ENCODE measurements around the gene AIF1L. TPM values are rescaled to one million over a fixed set of nuclear protein-coding genes. Genes with fewer than 3 reads are reported as not detected.
A peak's percentile ranks its signal among the peaks of the same experiment; 100 is the strongest.

The AIF1L gene
- total RNA-seq (not detected), total RNA-seq (0 to 8.8 (median 0.24) reads per million in 172 experiments)
- polyA plus RNA-seq (2013, experiment 1 of 2) = 0.14 TPM
- 0.86 TPM for polyA plus RNA-seq (2013, experiment 2 of 2)

DNA sequence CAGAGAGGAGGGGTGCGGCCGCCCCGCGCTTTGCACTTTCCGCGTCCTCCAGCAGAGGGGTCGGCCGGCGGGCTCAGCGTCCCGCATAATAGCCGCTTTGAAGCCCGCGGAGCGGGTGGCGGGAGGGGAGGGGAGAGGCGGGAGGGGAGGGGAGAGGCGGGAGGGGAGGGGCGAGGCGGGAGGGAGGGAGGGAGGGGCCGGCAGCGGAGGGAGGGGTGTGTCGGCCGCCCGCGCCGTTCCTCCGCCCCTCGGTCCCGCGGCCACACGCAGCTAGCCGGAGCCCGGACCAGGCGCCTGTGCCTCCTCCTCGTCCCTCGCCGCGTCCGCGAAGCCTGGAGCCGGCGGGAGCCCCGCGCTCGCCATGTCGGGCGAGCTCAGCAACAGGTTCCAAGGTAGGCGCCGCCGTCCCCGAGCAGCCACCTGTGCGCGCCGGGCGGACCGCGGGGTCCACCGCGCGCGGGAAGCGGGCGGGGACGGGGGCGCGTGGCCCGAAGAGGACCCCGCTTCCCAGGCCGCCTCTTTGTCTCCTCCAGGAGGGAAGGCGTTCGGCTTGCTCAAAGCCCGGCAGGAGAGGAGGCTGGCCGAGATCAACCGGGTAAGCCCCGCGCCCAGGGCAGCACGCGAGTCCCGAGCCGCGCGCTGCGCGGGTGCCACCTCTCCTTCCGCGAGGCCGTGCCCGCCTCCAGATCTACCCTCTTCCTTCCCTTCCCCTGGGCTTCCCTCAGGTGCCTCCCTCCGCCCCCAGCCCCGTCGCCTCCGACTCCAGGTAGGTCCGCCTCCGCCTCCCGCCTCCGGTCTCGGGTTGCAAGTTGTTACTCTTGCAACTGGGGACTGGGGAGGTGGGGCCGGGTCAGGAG lies at the start of gene AIF1L:
TSS of gene AIF1L (plus strand) at position 263 of the 857 bp plus-strand sequence. CDS start at position 362, 99 bp downstream.
- peaks cover 19 to 30% of the 10 kb centered on the region in 2 experiments for H3K27me3 ChIP-seq (ENCODE audit: control insufficient read depth in 1 of 2, insufficient read depth in 2 of 2, low read length in 2 of 2)
- H3K36me3 ChIP-seq (ENCODE audit: insufficient read depth, low read length) = no peaks in the 10 kb centered on the region
- H3K9me3 ChIP-seq (ENCODE audit: control insufficient read depth in 1 of 2, insufficient read depth in 1 of 2, low read length in 2 of 2) = peaks cover 0 to 12% of the 10 kb centered on the region in 2 experiments
- DNase-seq (peak in 4 of 14 experiments; percentile 3 to 37 (median 19)), ATAC-seq (ENCODE audit: poor library complexity) (no peak)
- H3K27me3 Mint-ChIP-seq = peaks cover 40% of the 10 kb centered on the region
- peaks cover 12% of the 10 kb centered on the region for H3K4me1 ChIP-seq (ENCODE audit: insufficient read depth, low read length)
- no peak for TF ChIP-seq CTCF (IDR thresholded peaks at IDR 0.05)
- H3K9me3 Mint-ChIP-seq = no peaks in the 10 kb centered on the region
- H3K4me3 Mint-ChIP-seq = peak within 1 kb of the TSS; percentile 60
- H3K27ac ChIP-seq (ENCODE audit: low read depth in 1 of 2, low read length in 2 of 2) = no peak within 1 kb of the TSS
- peak within 1 kb of the TSS; percentile 10 for H3K4me3 ChIP-seq (ENCODE audit: low read length)
- H3K36me3 Mint-ChIP-seq (ENCODE audit: low read depth) = no peaks in the 10 kb centered on the region
- intact Hi-C loops (cut with DNase I, micrococcal nuclease) = no loop called here
- ChIA-PET CTCF (no interaction called here), POLR2A (no interaction called here)
- H3K4me1 Mint-ChIP-seq (ENCODE audit: low read depth) = peaks cover 9% of the 10 kb centered on the region
- H3K27ac Mint-ChIP-seq = no peak within 1 kb of the TSS

GRCh38 chr9:131046581-131047202 lies 49.6 kb upstream of the AIF1L start:
- H3K27ac ChIP-seq (ENCODE audit: low read depth in 1 of 2, low read length in 2 of 2) = no peak overlapping the region
- Mint-ChIP-seq H3K9me3 (no peaks in the 10 kb centered on the region), H3K4me3 (no peak overlapping the region), H3K27ac (no peak overlapping the region), H3K36me3 (ENCODE audit: low read depth) (no peaks in the 10 kb centered on the region), H3K27me3 (no peaks in the 10 kb centered on the region), H3K4me1 (ENCODE audit: low read depth) (peaks cover 20% of the 10 kb centered on the region)
- ChIA-PET POLR2A (interaction anchor here (0.7 kb wide), 1 partner anchor 16 kb away, joined by 3 read pairs; no protein-coding TSS in a partner anchor), CTCF (interaction anchor here (0.6 to 2.8 kb wide), 13 partner anchors 10 to 1660 kb away, joined by 3 to 15 read pairs (median 5); no protein-coding TSS in a partner anchor)
- H3K4me1 ChIP-seq (ENCODE audit: insufficient read depth, low read length) = peaks cover 17% of the 10 kb centered on the region
- ATAC-seq (ENCODE audit: poor library complexity) = peak; percentile 89
- no peaks in the 10 kb centered on the region for H3K36me3 ChIP-seq (ENCODE audit: insufficient read depth, low read length)
- no peaks in the 10 kb centered on the region for H3K9me3 ChIP-seq (ENCODE audit: control insufficient read depth in 1 of 2, insufficient read depth in 1 of 2, low read length in 2 of 2)
- H3K4me3 ChIP-seq (ENCODE audit: low read length) = no peak overlapping the region
- intact Hi-C loops (cut with DNase I, micrococcal nuclease) = loop anchor here (1.0 to 5.0 kb wide), 5 partner anchors 180 to 586 kb away; no protein-coding TSS in a partner anchor
- no peaks in the 10 kb centered on the region for H3K27me3 ChIP-seq (ENCODE audit: control insufficient read depth in 1 of 2, insufficient read depth in 2 of 2, low read length in 2 of 2)
- peak; percentile 47 to 84 (median 65) for DNase-seq
- TF ChIP-seq CTCF (IDR thresholded peaks at IDR 0.05) = peak; percentile 90

- DNase-seq (peak in 1 of 14 experiments; percentile 18), ATAC-seq (ENCODE audit: poor library complexity) (no peak)
- no peaks in the 10 kb centered on the region for H3K27me3 Mint-ChIP-seq
- H3K4me3 ChIP-seq (ENCODE audit: low read length) = no peak overlapping the region
- CTCF ChIA-PET = no interaction called here
- POLR2A ChIA-PET = no interaction called here
- TF ChIP-seq CTCF (IDR thresholded peaks at IDR 0.05) = no peak
- peaks cover 13% of the 10 kb centered on the region for H3K4me1 ChIP-seq (ENCODE audit: insufficient read depth, low read length)
- no peaks in the 10 kb centered on the region for H3K9me3 Mint-ChIP-seq
- no peak overlapping the region for H3K4me3 Mint-ChIP-seq
- H3K27ac Mint-ChIP-seq = no peak overlapping the region
- no peaks in the 10 kb centered on the region for H3K36me3 Mint-ChIP-seq (ENCODE audit: low read depth)
- H3K27me3 ChIP-seq (ENCODE audit: control insufficient read depth in 1 of 2, insufficient read depth in 2 of 2, low read length in 2 of 2) = no peaks in the 10 kb centered on the region
- intact Hi-C loops (cut with DNase I, micrococcal nuclease) = loop anchor here in 1 of 2 experiments (5.0 kb wide), 1 partner anchor 586 kb away; no protein-coding TSS in a partner anchor
- no peaks in the 10 kb centered on the region for H3K36me3 ChIP-seq (ENCODE audit: insufficient read depth, low read length)
- no peak overlapping the region for H3K27ac ChIP-seq (ENCODE audit: low read depth in 1 of 2, low read length in 2 of 2)
- H3K4me1 Mint-ChIP-seq (ENCODE audit: low read depth) = peaks cover 18% of the 10 kb centered on the region
- H3K9me3 ChIP-seq (ENCODE audit: control insufficient read depth in 1 of 2, insufficient read depth in 1 of 2, low read length in 2 of 2) = no peaks in the 10 kb centered on the region
Observed at GRCh38 chr9:131048332-131048731, 48.0 kb upstream of the AIF1L start.

Measured in CD4-positive, alpha-beta T cell (primary cell).